OCI-LY1 (cell line): ENCODE measurements around the gene PYCR2.
A peak's percentile ranks its signal among the peaks of the same experiment; 100 is the strongest.
"Not testable (repeated sequence)": the region's sequence is repeated elsewhere in the genome, so short reads cannot be mapped to it uniquely, and the experiment has no call there.

Source experiments
- H2AFZ ChIP-seq: fragments of 200-600 bp; sonication (generic), shearing (Covaris generic); 2 replicates; pipeline ENCODE4 v1.6.0; 2014; ENCODE audit warnings: antibody characterized with exemption, mild to moderate bottlenecking, low read length
- H3F3A ChIP-seq: fragments of 200-600 bp; sonication (generic), shearing (Covaris generic); 2 replicates; pipeline ENCODE4 v1.6.0; 2014; ENCODE audit warnings: mild to moderate bottlenecking, antibody characterized with exemption, low read length, moderate library complexity; ENCODE audit not compliant: insufficient read depth
- H3K27ac ChIP-seq: fragments of 200-600 bp; sonication (generic); 2 replicates; pipeline ENCODE4 v1.5.1; 2014; ENCODE audit warnings: low read length, mixed run types, mild to moderate bottlenecking, low read depth; ENCODE audit not compliant: poor library complexity, severe bottlenecking
- H3K27me3 ChIP-seq: fragments of 200-600 bp; sonication (generic); 2 replicates; pipeline ENCODE4 v1.6.0; 2014; ENCODE audit warnings: antibody characterized with exemption, mild to moderate bottlenecking, low read length, moderate library complexity; ENCODE audit not compliant: insufficient read depth
- H3K36me3 ChIP-seq: fragments of 200-600 bp; sonication (generic); 2 replicates; pipeline ENCODE4 v1.6.1; 2014; ENCODE audit warnings: mild to moderate bottlenecking, antibody characterized with exemption, low read length, moderate library complexity, mixed read lengths; ENCODE audit not compliant: insufficient read depth
- H3K4me1 ChIP-seq: fragments of 200-600 bp; sonication (generic); 2 replicates; pipeline ENCODE4 v1.5.1; 2014; ENCODE audit warnings: mild to moderate bottlenecking, low read length, moderate library complexity; ENCODE audit not compliant: insufficient read depth, severe bottlenecking
- H3K4me2 ChIP-seq: fragments of 200-600 bp; sonication (generic), shearing (Covaris generic); 2 replicates; pipeline ENCODE4 v1.6.1; 2014; ENCODE audit warnings: low read length
- H3K4me3 ChIP-seq: fragments of 200-600 bp; sonication (generic); 2 replicates; pipeline ENCODE4 v1.5.1; 2014; ENCODE audit warnings: low read length, low read depth, mild to moderate bottlenecking, mixed read lengths; ENCODE audit not compliant: poor library complexity, severe bottlenecking
- H3K79me2 ChIP-seq: fragments of 200-600 bp; shearing (Covaris generic); 2 replicates; pipeline ENCODE4 v1.6.1; 2016; ENCODE audit warnings: mixed run types, low read length, mixed read lengths; ENCODE audit not compliant: insufficient read depth
- H3K9ac ChIP-seq: fragments of 200-600 bp; sonication (generic), shearing (Covaris generic); 2 replicates; pipeline ENCODE4 v1.6.1; 2014; ENCODE audit warnings: mild to moderate bottlenecking, low read length, mixed read lengths
- H3K9me2 ChIP-seq: fragments of 200-600 bp; sonication (generic), shearing (Covaris generic); 2 replicates; pipeline ENCODE4 v1.6.1; 2014; ENCODE audit warnings: low read depth, mild to moderate bottlenecking, low read length, mixed read lengths
- H3K9me3 ChIP-seq: fragments of 200-600 bp; shearing (Covaris generic); 2 replicates; pipeline ENCODE4 v1.6.1; 2014; ENCODE audit warnings: low read length, mixed read lengths
- H4K20me1 ChIP-seq: fragments of 200-600 bp; sonication (generic), shearing (Covaris generic); 2 replicates; pipeline ENCODE4 v1.6.0; 2016; ENCODE audit warnings: mild to moderate bottlenecking, low read length; ENCODE audit not compliant: insufficient read depth
- CTCF ChIP-seq: fragments of 200-600 bp; sonication (generic), shearing (Covaris generic); IDR thresholded peaks from 2 replicates; pipeline ENCODE4 v1.5.1; 2017; ENCODE audit warnings: mild to moderate bottlenecking, antibody characterized with exemption, low read length, moderate library complexity, mixed read lengths
- EZH2 ChIP-seq: fragments of 200-600 bp; sonication (generic), shearing (Covaris generic); IDR thresholded peaks from 2 replicates; pipeline ENCODE4 v1.8.0; 2017; ENCODE audit warnings: borderline replicate concordance, mixed run types, mild to moderate bottlenecking, antibody characterized with exemption, low read length, moderate library complexity, mixed read lengths

Gene PYCR2

GRCh38 chr1:225940385-225941151 lies 16.5 kb upstream of the PYCR2 start:
- Histone ChIP-seq H3K9me3 (no peaks in the 10 kb centered on the region), H3F3A (no peaks in the 10 kb centered on the region), H3K9me2 (no peaks in the 10 kb centered on the region), H3K27me3 (no peaks in the 10 kb centered on the region), H3K36me3 (no peaks in the 10 kb centered on the region), H3K27ac (peak overlapping the region; percentile 75), H3K9ac (no peak overlapping the region), H3K4me3 (no peak overlapping the region), H3K4me1 (peaks cover 48% of the 10 kb centered on the region), H3K4me2 (no peak overlapping the region), H4K20me1 (no peaks in the 10 kb centered on the region), H2AFZ (no peak overlapping the region), H3K79me2 (no peaks in the 10 kb centered on the region)
- no peak for TF ChIP-seq EZH2

GRCh38 chr1:225939939-225940310 lies 15.9 kb upstream of the PYCR2 start:
- H3K4me1 ChIP-seq, result peaks cover 45% of the 10 kb centered on the region
- H4K20me1 ChIP-seq, H3K27me3 ChIP-seq, H3K4me2 ChIP-seq, H3K4me3 ChIP-seq, H3K9me3 ChIP-seq, H3F3A ChIP-seq, H2AFZ ChIP-seq, H3K9me2 ChIP-seq, H3K36me3 ChIP-seq, H3K79me2 ChIP-seq, H3K9ac ChIP-seq: not testable (repeated sequence)
- peak overlapping the region; percentile 75 for H3K27ac ChIP-seq

DNA sequence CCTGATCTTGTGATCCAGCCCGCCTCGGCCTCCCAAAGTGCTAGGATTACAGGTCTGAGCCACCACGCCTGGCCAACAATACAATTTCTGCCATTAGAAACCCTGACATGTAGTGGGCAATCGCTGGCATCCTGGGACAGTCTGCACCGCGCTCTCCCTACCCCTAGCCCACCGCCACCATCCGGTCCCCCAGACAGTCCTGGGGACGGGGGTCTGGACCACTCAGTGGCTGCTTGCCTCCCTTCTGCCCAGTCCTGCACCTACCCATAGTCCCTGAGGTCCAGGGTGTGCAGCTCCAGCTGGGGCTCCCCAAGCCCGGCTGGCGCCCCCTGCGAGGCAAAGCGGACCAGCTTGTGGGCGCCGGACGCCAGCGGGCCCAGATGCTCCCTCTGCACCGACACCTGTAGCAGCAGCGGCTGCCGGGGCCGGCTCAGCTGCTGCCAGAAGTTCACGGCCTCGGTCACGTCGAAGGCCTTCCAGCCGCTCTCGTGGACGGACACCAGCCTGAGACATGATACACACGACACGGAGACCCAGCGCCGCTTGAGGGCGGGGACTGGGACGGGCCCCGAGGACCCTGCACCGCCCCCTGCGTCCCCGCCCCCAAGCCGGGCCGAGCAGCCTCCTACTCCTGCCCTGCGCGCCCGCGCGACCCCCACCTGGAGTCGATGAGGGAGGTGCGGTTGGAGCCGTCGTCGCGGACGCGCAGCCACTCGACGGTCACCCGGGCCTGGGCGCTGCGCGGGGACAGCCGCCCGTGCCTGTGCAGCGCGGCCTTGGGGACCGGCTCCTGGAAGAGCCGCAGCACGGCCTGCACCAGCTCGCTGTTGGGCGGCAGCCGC lies 15.3 kb upstream of the PYCR2 start:
- not testable (repeated sequence) for H3K79me2 ChIP-seq, H3K4me2 ChIP-seq, H4K20me1 ChIP-seq, H3K9ac ChIP-seq, H3K36me3 ChIP-seq, H3K4me3 ChIP-seq, H3F3A ChIP-seq, H3K9me3 ChIP-seq, H3K27me3 ChIP-seq, H2AFZ ChIP-seq, H3K9me2 ChIP-seq, H3K27ac ChIP-seq
- peaks cover 40% of the 10 kb centered on the region for H3K4me1 ChIP-seq

DNA sequence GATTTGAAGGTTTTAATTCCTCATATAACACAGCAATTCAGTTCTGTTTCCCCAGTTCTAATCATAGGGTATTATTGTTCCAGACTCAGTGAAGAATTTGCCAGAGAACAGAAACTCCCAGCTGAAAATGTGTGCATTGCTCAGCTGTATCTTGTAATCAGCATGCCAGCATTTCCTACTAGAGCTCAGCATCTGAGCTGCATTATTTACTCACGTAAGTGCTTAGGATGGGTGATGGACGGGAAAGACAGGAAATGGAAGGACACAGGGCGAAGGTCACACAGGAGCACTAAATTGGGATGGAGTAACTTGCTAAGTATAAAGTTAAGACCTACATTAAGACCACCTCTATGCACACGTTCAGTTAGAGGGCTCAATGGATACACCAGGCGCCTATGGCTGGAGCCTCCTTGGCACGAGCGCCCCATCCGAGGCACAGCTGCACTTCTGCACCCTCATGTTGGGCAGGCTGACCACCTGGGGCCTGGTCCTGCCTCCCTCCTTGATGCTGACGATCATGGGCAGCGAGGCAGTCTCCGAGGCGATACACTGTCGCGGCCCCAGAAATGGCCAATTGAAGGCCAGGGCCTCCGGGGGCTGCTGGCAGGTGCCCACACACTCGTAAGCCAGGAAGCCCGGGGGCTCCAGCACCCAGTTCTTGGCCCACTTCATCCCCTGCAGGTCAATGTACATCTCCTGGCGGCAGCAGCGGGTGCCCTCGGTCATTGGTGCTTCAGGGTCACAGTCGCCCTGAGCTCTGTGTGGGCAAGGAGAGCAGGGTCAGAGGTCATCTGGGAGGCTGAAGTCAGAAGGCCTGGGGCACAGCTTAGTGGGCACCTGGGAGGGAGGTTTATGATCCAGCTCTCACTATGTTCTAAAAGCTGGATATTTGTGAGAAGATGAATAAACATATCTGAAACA lies 13.3 kb upstream of the PYCR2 start:
- H4K20me1 ChIP-seq, result no peaks in the 10 kb centered on the region
- H3F3A ChIP-seq, result no peaks in the 10 kb centered on the region
- H3K36me3 ChIP-seq, result no peaks in the 10 kb centered on the region
- H3K4me1 ChIP-seq, result peaks cover 29% of the 10 kb centered on the region
- TF ChIP-seq EZH2 (no peak), CTCF (no peak)
- H3K79me2 ChIP-seq, result no peaks in the 10 kb centered on the region
- H3K4me2 ChIP-seq, result no peak overlapping the region
- no peaks in the 10 kb centered on the region for H3K9me2 ChIP-seq
- H3K4me3 ChIP-seq, result no peak overlapping the region
- no peak overlapping the region for H3K9ac ChIP-seq
- H3K27ac ChIP-seq, result no peak overlapping the region
- H3K9me3 ChIP-seq, result no peaks in the 10 kb centered on the region
- H3K27me3 ChIP-seq, result no peaks in the 10 kb centered on the region
- no peak overlapping the region for H2AFZ ChIP-seq
